Thymus (tissue), 11 donors: ENCODE results near the gene GNL3. TPM values are rescaled to one million over a fixed set of nuclear protein-coding genes. Genes with fewer than 3 reads are reported as not detected.

ENCODE experiments used
- DNase-seq, 9 donors: peaks; one replicate each; pipeline ENCODE4 v3.0.0-alpha.2; 2013; ENCODE audit warnings: low spot score in 9 of 9, low read depth in 6 of 9, missing footprints in 1 of 9
- H3K27ac ChIP-seq, 2 donors: one replicate each; pipeline ENCODE4 v1.5.1; 2013; ENCODE audit warnings: control low read depth in 1 of 2, low read depth in 1 of 2, low read length in 1 of 2, mild to moderate bottlenecking in 1 of 2, moderate library complexity in 1 of 2
- H3K27me3 ChIP-seq, 2 donors: one replicate each; pipeline ENCODE4 v1.5.1; 2013; ENCODE audit warnings: low read length in 1 of 2; ENCODE audit not compliant: control insufficient read depth in 2 of 2, insufficient read depth in 1 of 2
- H3K36me3 ChIP-seq, 2 donors: one replicate each; pipeline ENCODE4 v1.5.1; 2013; ENCODE audit warnings: low read length in 1 of 2, mild to moderate bottlenecking in 1 of 2, moderate library complexity in 1 of 2; ENCODE audit not compliant: control insufficient read depth in 2 of 2, insufficient read depth in 2 of 2
- H3K4me1 ChIP-seq, 2 donors: one replicate each; pipeline ENCODE4 v1.5.1; 2013; ENCODE audit warnings: low read length in 2 of 2; ENCODE audit not compliant: control insufficient read depth in 2 of 2, insufficient read depth in 2 of 2
- H3K4me3 ChIP-seq, 2 donors: one replicate each; pipeline ENCODE4 v1.5.1; 2013; ENCODE audit warnings: low read length in 2 of 2, control low read depth in 1 of 2, mild to moderate bottlenecking in 1 of 2
- H3K9me3 ChIP-seq, 2 donors: one replicate each; pipeline ENCODE4 v1.5.1; 2013; ENCODE audit warnings: low read length in 1 of 2, mild to moderate bottlenecking in 1 of 2; ENCODE audit not compliant: control insufficient read depth in 2 of 2, insufficient read depth in 1 of 2
- WGBS: extraction: QIAGEN DNeasy Blood & Tissue Kit; methylation state at CpG from one replicate; pipeline ENCODE4 v1.1.7; 2013; 5-methylcytosine and 5-hydroxymethylcytosine counted together
- polyA plus RNA-seq: library from polyadenylated mRNA; stranded (reverse); fragments of 200-250 nt; gene quantifications from one replicate; pipeline ENCODE4 v1.2.3, GENCODE V29; 2013
- total RNA-seq: library from RNA; stranded (reverse); fragments of 120-200 nt; gene quantifications from one replicate; pipeline ENCODE4 v1.2.4, GENCODE V29; 2013
- donor health status: healthy.

Gene GNL3
- total and polyA plus RNA-seq, 2 donors, result 67.4 to 84.2 TPM

- Histone ChIP-seq H3K27me3 (no peaks in the 10 kb centered on the region), H3K4me3 (no peak overlapping the region), H3K27ac (no peak overlapping the region), H3K36me3 (peaks cover 7 to 18% of the 10 kb centered on the region in 2 donors), H3K4me1 (peaks cover 9 to 16% of the 10 kb centered on the region in 2 donors), H3K9me3 (no peaks in the 10 kb centered on the region)
- 90% methylated on average over 2 of the region's 2 CpGs for WGBS
- no peak for DNase-seq
These were observed 24.7 kb downstream of the GNL3 start for GRCh38 chr3:52710512-52710911.

- Histone ChIP-seq H3K4me3 (no peak overlapping the region), H3K9me3 (no peaks in the 10 kb centered on the region), H3K27me3 (no peaks in the 10 kb centered on the region), H3K4me1 (peaks cover 0 to 4% of the 10 kb centered on the region in 2 donors), H3K27ac (no peak overlapping the region), H3K36me3 (peaks cover 15 to 18% of the 10 kb centered on the region in 2 donors)
- no peak for DNase-seq
- WGBS, result 98% methylated on average over 17 of the region's 17 CpGs
These were observed 26.7 kb downstream of the GNL3 start for GRCh38 chr3:52712291-52713212.

- 93% methylated on average over 39 of the region's 39 CpGs for WGBS
- H3K36me3 ChIP-seq, result peaks cover 10 to 16% of the 10 kb centered on the region in 2 donors
- peaks cover under 1% of the 10 kb centered on the region in 2 donors for H3K4me1 ChIP-seq
- H3K27me3 ChIP-seq, result no peaks in the 10 kb centered on the region
- no peak for DNase-seq
- no peak overlapping the region for H3K27ac ChIP-seq
- no peak overlapping the region for H3K4me3 ChIP-seq
- peaks cover 0 to 7% of the 10 kb centered on the region in 2 donors for H3K9me3 ChIP-seq
These were observed 28.8 kb downstream of the GNL3 start for GRCh38 chr3:52714335-52715302.

GRCh38 chr3:52715714-52716305 lies 30.0 kb downstream of the GNL3 start:
- no peak for DNase-seq
- peaks cover 0 to 7% of the 10 kb centered on the region in 2 donors for H3K9me3 ChIP-seq
- 94% methylated on average over 11 of the region's 11 CpGs for WGBS
- no peaks in the 10 kb centered on the region for H3K27me3 ChIP-seq
- H3K27ac ChIP-seq, result no peak overlapping the region
- peaks cover 7 to 10% of the 10 kb centered on the region in 2 donors for H3K4me1 ChIP-seq
- peaks cover 4 to 16% of the 10 kb centered on the region in 2 donors for H3K36me3 ChIP-seq
- no peak overlapping the region for H3K4me3 ChIP-seq

- peak overlapping the region; percentile 5 to 87 for H3K27ac ChIP-seq
- no peak for DNase-seq
These were observed 33.8 kb downstream of the GNL3 start for GRCh38 chr3:52719618-52720017.

GRCh38 chr3:52721002-52721729 lies 35.3 kb downstream of the GNL3 start:
- Histone ChIP-seq H3K4me1 (peaks cover 24 to 25% of the 10 kb centered on the region in 2 donors), H3K4me3 (no peak overlapping the region), H3K36me3 (peaks cover 6 to 9% of the 10 kb centered on the region in 2 donors), H3K9me3 (peaks cover 0 to 7% of the 10 kb centered on the region in 2 donors), H3K27me3 (no peaks in the 10 kb centered on the region), H3K27ac (peak overlapping the region; percentile 86 to 87)
- peak; percentile 58 to 92 (median 82) for DNase-seq
- WGBS, result 55% methylated on average over 6 of the region's 6 CpGs

More at GRCh38 chr3:52719618-52720017, 33.8 kb downstream of the GNL3 start:
- H3K4me1 ChIP-seq, result peaks cover 24 to 25% of the 10 kb centered on the region in 2 donors
- peaks cover 6 to 13% of the 10 kb centered on the region in 2 donors for H3K36me3 ChIP-seq
- H3K27me3 ChIP-seq, result no peaks in the 10 kb centered on the region
- no peak overlapping the region for H3K4me3 ChIP-seq
- H3K9me3 ChIP-seq, result peaks cover 0 to 7% of the 10 kb centered on the region in 2 donors

- DNase-seq, result no peak
- Histone ChIP-seq H3K4me1 (peaks cover 24 to 25% of the 10 kb centered on the region in 2 donors), H3K36me3 (peaks cover 6 to 9% of the 10 kb centered on the region in 2 donors), H3K27me3 (no peaks in the 10 kb centered on the region), H3K4me3 (no peak overlapping the region), H3K27ac (peak overlapping the region; percentile 18 to 87), H3K9me3 (peaks cover 0 to 7% of the 10 kb centered on the region in 2 donors)
- 98% methylated on average over 1 of the region's 1 CpG for WGBS
These were observed 35.8 kb downstream of the GNL3 start for GRCh38 chr3:52721730-52722008.

GRCh38 chr3:52722491-52722890 lies 36.7 kb downstream of the GNL3 start:
- WGBS, result 97% methylated on average over 7 of the region's 7 CpGs
- peaks cover 24 to 25% of the 10 kb centered on the region in 2 donors for H3K4me1 ChIP-seq
- no peak overlapping the region for H3K4me3 ChIP-seq
- no peak for DNase-seq
- H3K27me3 ChIP-seq, result no peaks in the 10 kb centered on the region
- H3K36me3 ChIP-seq, result peaks cover 6% of the 10 kb centered on the region in 2 donors
- H3K9me3 ChIP-seq, result peaks cover 0 to 7% of the 10 kb centered on the region in 2 donors
- H3K27ac ChIP-seq, result no peak overlapping the region
